Stimulated activated CD4-positive, alpha-beta T cell treated with anti-CD3 and anti-CD28 coated beads, Interleukin-4, amount 100 ng/mL, for 24 hours (primary cell): ENCODE results near the gene GADL1.
A peak's percentile ranks its signal among the peaks of the same experiment; 100 is the strongest.

Source experiments
- DNase-seq: peaks from one replicate; pipeline ENCODE4 v3.0.0-alpha.2; 2020

Gene GADL1

GRCh38 chr3:30713885-30714503 is 180.5 kb downstream of the GADL1 start:
- DNase-seq = no peak

- DNase-seq = no peak
Observed at GRCh38 chr3:30712991-30713390, 181.5 kb downstream of the GADL1 start.

GRCh38 chr3:30711867-30712266 is 182.6 kb downstream of the GADL1 start:
- DNase-seq = no peak

- DNase-seq = no peak
Observed at GRCh38 chr3:30711151-30711550, 183.3 kb downstream of the GADL1 start.

- DNase-seq = no peak
Observed at GRCh38 chr3:30710017-30710416, 184.4 kb downstream of the GADL1 start.

- no peak for DNase-seq
Observed at GRCh38 chr3:30708472-30708871, 186.0 kb downstream of the GADL1 start.

- no peak for DNase-seq
Observed at GRCh38 chr3:30707825-30708224, 186.6 kb downstream of the GADL1 start.

- no peak for DNase-seq
Observed at GRCh38 chr3:30704931-30705890, 189.2 kb downstream of the GADL1 start.

- no peak for DNase-seq
Observed at GRCh38 chr3:30702828-30703397, 191.5 kb downstream of the GADL1 start.

- no peak for DNase-seq
Observed at GRCh38 chr3:30702038-30702827, 192.2 kb downstream of the GADL1 start.

- no peak for DNase-seq
Observed at GRCh38 chr3:30700702-30701321, 193.6 kb downstream of the GADL1 start.

- no peak for DNase-seq
Observed at GRCh38 chr3:30699927-30700326, 194.5 kb downstream of the GADL1 start.

- DNase-seq = no peak
Observed at GRCh38 chr3:30698549-30698948, 195.9 kb downstream of the GADL1 start.

- DNase-seq = no peak
Observed at GRCh38 chr3:30696896-30697295, 197.6 kb downstream of the GADL1 start.

GRCh38 chr3:30696403-30696819 is 198.1 kb downstream of the GADL1 start:
- no peak for DNase-seq

GRCh38 chr3:30695302-30696061 is 199.0 kb downstream of the GADL1 start:
- DNase-seq = no peak

- DNase-seq = no peak
Observed at GRCh38 chr3:30694668-30695067, 199.8 kb downstream of the GADL1 start.

GRCh38 chr3:30694148-30694547 is 200.3 kb downstream of the GADL1 start:
- no peak for DNase-seq

GRCh38 chr3:30693470-30694120 is 200.9 kb downstream of the GADL1 start:
- peak; percentile 60 for DNase-seq

- DNase-seq = no peak
Observed at GRCh38 chr3:30692498-30693130, 201.8 kb downstream of the GADL1 start.

- DNase-seq = no peak
Observed at GRCh38 chr3:30691944-30692343, 202.5 kb downstream of the GADL1 start.
